HepG2 (cell line): ENCODE measurements around the gene FAM53B. TPM values are rescaled to one million over a fixed set of nuclear protein-coding genes. Genes with fewer than 3 reads are reported as not detected.

Source experiments
- ATAC-seq: fragments of 200-7000 bp; cut with Tn5 transposase; 3 replicates; pipeline ENCODE4 v1.9.1; 2020; ENCODE audit warnings: mild to moderate bottlenecking, moderate library complexity
- BruUV-seq: library from RNA; stranded (reverse); fragments of 400-500 nt; replicated peaks from 2 replicates; lab custom pipeline; 2021; lab: Mats Ljungman, UMichigan
- CTCF ChIA-PET: fragments of 300-600 bp; formaldehyde crosslinking; extraction: SDS; loops from one replicate; lab custom pipeline; 2021; ENCODE audit warnings: low total read pairs, inconsistent platforms, low intra/inter-chr PET ratio; lab: Yijun Ruan, JAX
- POLR2A ChIA-PET: fragments of 350-600 bp; sonication (Branson Sonifier 250); formaldehyde crosslinking; loops from one replicate; lab custom pipeline; 2020; ENCODE audit warnings: antibody characterized with exemption, inconsistent platforms; lab: Yijun Ruan, JAX
- DNase-seq: peaks from one replicate; pipeline ENCODE4 v3.0.0-alpha.2; 2015; ENCODE audit warnings: low spot score
- FAIRE-seq: peaks from 3 replicates; lab custom pipeline; 2011; peaks lifted over from hg19 to GRCh38; lab: Jason Lieb, UNC
- H2AFZ ChIP-seq: one replicate; pipeline ENCODE4 v1.6.1; 2011; ENCODE audit warnings: low read length, inconsistent platforms
- H3K27ac ChIP-seq: fragments of 300-600 bp; 3 replicates; pipeline ENCODE4 v1.8.0; 2011; ENCODE audit warnings: mixed run types, mild to moderate bottlenecking, mixed read lengths, low read length, inconsistent platforms; ENCODE audit not compliant: insufficient read depth; ENCODE audit errors: extremely low read length
- H3K27me3 ChIP-seq, 2 experiments: fragments of 200-600 bp in 1 of 2; 2 replicates in 1 of 2; 3 replicates in 1 of 2; pipeline versions ENCODE4 v1.6.0 to v1.8.0; 2011; ENCODE audit warnings: low read length in 2 of 2, mild to moderate bottlenecking in 2 of 2, moderate library complexity in 2 of 2, inconsistent platforms in 1 of 2; ENCODE audit not compliant: insufficient read depth in 2 of 2, control insufficient read depth in 1 of 2
- H3K36me3 ChIP-seq, 2 experiments: fragments of 200-600 bp in 1 of 2; replicated peaks in 1 of 2; 2 replicates in 1 of 2; 3 replicates in 1 of 2; pipeline versions ENCODE4 v1.5.1 to v1.8.0; 2011; ENCODE audit warnings: low read length in 2 of 2, inconsistent platforms in 1 of 2; ENCODE audit not compliant: insufficient read depth in 2 of 2, control insufficient read depth in 1 of 2
- H3K4me1 ChIP-seq: 2 replicates; pipeline ENCODE4 v1.5.1; 2012; ENCODE audit warnings: low read length, inconsistent platforms; ENCODE audit not compliant: insufficient read depth
- H3K4me2 ChIP-seq: 2 replicates; pipeline ENCODE4 v1.6.0; 2011; ENCODE audit warnings: low read depth, low read length, inconsistent platforms
- H3K4me3 ChIP-seq, 3 experiments: fragments of 200-600 bp in 1 of 3; sonication (generic), shearing (Covaris generic) in 1 of 3; replicated peaks in 1 of 3; 2 replicates each; pipeline ENCODE4 v1.5.1; 2011 to 2016; ENCODE audit warnings: low read length in 3 of 3, inconsistent platforms in 2 of 3, low read depth in 2 of 3, mild to moderate bottlenecking in 2 of 3, control low read depth in 1 of 3, mixed read lengths in 1 of 3; ENCODE audit not compliant: insufficient read depth in 1 of 3
- H3K79me2 ChIP-seq: one replicate; pipeline ENCODE4 v1.6.1; 2011; ENCODE audit warnings: low read length, inconsistent platforms; ENCODE audit not compliant: insufficient read depth
- H3K9ac ChIP-seq: 2 replicates; pipeline ENCODE4 v1.6.0; 2011; ENCODE audit warnings: mild to moderate bottlenecking, low read depth, low read length, inconsistent platforms; ENCODE audit not compliant: insufficient read depth
- H3K9me3 ChIP-seq: 2 replicates; pipeline ENCODE4 v1.5.1; 2012; ENCODE audit warnings: mild to moderate bottlenecking, low read length
- H4K20me1 ChIP-seq: 2 replicates; pipeline ENCODE4 v1.6.0; 2011; ENCODE audit warnings: inconsistent platforms, mild to moderate bottlenecking, low read length, moderate library complexity; ENCODE audit not compliant: insufficient read depth
- CBX2 ChIP-seq, 2 experiments: fragments of 200-600 bp in 1 of 2; sonication (generic); formaldehyde crosslinking in 1 of 2; IDR thresholded peaks; 2 replicates each; pipeline versions ENCODE4 v1.7.0 to v1.8.1; 2018 to 2022; ENCODE audit warnings: low read depth in 2 of 2, low read length in 1 of 2, mild to moderate bottlenecking in 1 of 2, missing genetic modification reagents in 1 of 2
- NONO ChIP-seq, 2 experiments: fragments of 450-650 bp in 1 of 2; sonication (generic) in 1 of 2; formaldehyde crosslinking in 1 of 2; IDR thresholded peaks in 1 of 2; conservative IDR thresholded peaks in 1 of 2; 2 replicates each; pipeline versions ENCODE4 v1.6.1 to v1.8.0; 2017 to 2022; ENCODE audit warnings: mild to moderate bottlenecking in 1 of 2, missing genetic modification reagents in 1 of 2, moderate library complexity in 1 of 2
- PITX1 ChIP-seq: sonication (generic); formaldehyde crosslinking; IDR thresholded peaks from 2 replicates; pipeline ENCODE4 v1.5.1; 2020; ENCODE audit warnings: mild to moderate bottlenecking, missing genetic modification reagents
- SRF ChIP-seq: IDR thresholded peaks from 2 replicates; pipeline ENCODE4 v1.6.1; 2011; ENCODE audit warnings: mild to moderate bottlenecking, low read depth, low read length, moderate library complexity
- STAG1 ChIP-seq: sonication (generic); formaldehyde crosslinking; IDR thresholded peaks from 2 replicates; pipeline ENCODE4 v1.4.0; 2020; ENCODE audit warnings: missing genetic modification reagents
- TIGD3 ChIP-seq: sonication (generic); formaldehyde crosslinking; IDR thresholded peaks from 2 replicates; pipeline ENCODE4 v1.5.1; 2020; ENCODE audit warnings: mild to moderate bottlenecking, missing genetic modification reagents, borderline replicate concordance
- YY1 ChIP-seq: IDR thresholded peaks from 2 replicates; pipeline ENCODE4 v1.6.1; 2011; ENCODE audit warnings: low read length, low read depth, moderate library complexity, mild to moderate bottlenecking; ENCODE audit not compliant: insufficient read depth, insufficient replicate concordance
- ZMYM3 ChIP-seq: sonication (generic); formaldehyde crosslinking; IDR thresholded peaks from 2 replicates; pipeline ENCODE4 v1.5.1; 2020; ENCODE audit warnings: mild to moderate bottlenecking, missing genetic modification reagents
- ZNF432 ChIP-seq: sonication (generic); formaldehyde crosslinking; IDR thresholded peaks from 2 replicates; pipeline ENCODE4 v1.5.0; 2020; ENCODE audit warnings: missing genetic modification reagents, mild to moderate bottlenecking, borderline replicate concordance
- ZNF547 ChIP-seq: sonication (generic); formaldehyde crosslinking; IDR thresholded peaks from 2 replicates; pipeline ENCODE4 v1.5.1; 2020; ENCODE audit warnings: mild to moderate bottlenecking, missing genetic modification reagents
- ZNF672 ChIP-seq: sonication (generic); formaldehyde crosslinking; IDR thresholded peaks from 2 replicates; pipeline ENCODE4 v1.8.1; 2022; ENCODE audit warnings: missing genetic modification reagents
- ZNF768 ChIP-seq: sonication (generic); formaldehyde crosslinking; IDR thresholded peaks from 2 replicates; pipeline ENCODE4 v1.4.0; 2020; ENCODE audit warnings: missing genetic modification reagents
- ZSCAN29 ChIP-seq: sonication (generic); formaldehyde crosslinking; conservative IDR thresholded peaks from 2 replicates; pipeline ENCODE4 v1.4.0; 2020; ENCODE audit warnings: mild to moderate bottlenecking, missing genetic modification reagents
- WGBS: methylation state at CpG from one replicate; pipeline ENCODE4 v1.1.6; 2017; ENCODE audit warnings: low lambda C conversion rate; 5-methylcytosine and 5-hydroxymethylcytosine counted together
- in situ Hi-C: cut with HindIII; loops from 2 replicates; pipeline ENCODE4 v1.10.0; 2017; ENCODE audit warnings: low pct_unique_long_range_greater_than_20kb; ENCODE audit not compliant: extremely low pct_ligation_motif_present
- intact Hi-C: fragments of 100-400 bp; cut with micrococcal nuclease; formaldehyde crosslinking; loops from one replicate; pipeline ENCODE4 v1.10.0; 2022; ENCODE audit not compliant: unreplicated experiment
- polyA plus RNA-seq, 8 experiments: library from polyadenylated mRNA; depleted of rRNA in 3 of 8; stranded (reverse) in 7 of 8; unstranded in 1 of 8; fragments of >200 nt; fragmentation: Illumina TruSeq in 4 of 8; extraction: Trizol in 4 of 8; gene quantifications; 2 replicates each; pipeline versions ENCODE4 v1.2.1 to v1.2.3, GENCODE V29; 2011 to 2016; ENCODE audit warnings: low read depth in 4 of 8, missing spikeins in 1 of 8, mixed read lengths in 1 of 8; ENCODE audit not compliant: insufficient read depth in 1 of 8
- total RNA-seq, 5 experiments: library from RNA; depleted of rRNA; stranded (reverse); fragments of >200 nt; fragmentation: Illumina TruSeq; extraction: Trizol; gene quantifications; 2 replicates each; pipeline ENCODE4 v1.2.3, GENCODE V29; 2016; ENCODE audit warnings: low read depth in 1 of 5
- TF ChIP-seq, protein P1 (sequence below): IDR thresholded peaks from 2 replicates; pipeline ENCODE4 v1.6.1; 2018; ENCODE audit warnings: missing genetic modification reagents, mild to moderate bottlenecking, missing compliant biosample characterization

FAM53B gene
- total and polyA plus RNA-seq, 2 of the 13 experiments (the other 11 are each of a cell fraction or from before 2014, with no cell fraction given) = 6.4 to 19.3 TPM

DNA sequence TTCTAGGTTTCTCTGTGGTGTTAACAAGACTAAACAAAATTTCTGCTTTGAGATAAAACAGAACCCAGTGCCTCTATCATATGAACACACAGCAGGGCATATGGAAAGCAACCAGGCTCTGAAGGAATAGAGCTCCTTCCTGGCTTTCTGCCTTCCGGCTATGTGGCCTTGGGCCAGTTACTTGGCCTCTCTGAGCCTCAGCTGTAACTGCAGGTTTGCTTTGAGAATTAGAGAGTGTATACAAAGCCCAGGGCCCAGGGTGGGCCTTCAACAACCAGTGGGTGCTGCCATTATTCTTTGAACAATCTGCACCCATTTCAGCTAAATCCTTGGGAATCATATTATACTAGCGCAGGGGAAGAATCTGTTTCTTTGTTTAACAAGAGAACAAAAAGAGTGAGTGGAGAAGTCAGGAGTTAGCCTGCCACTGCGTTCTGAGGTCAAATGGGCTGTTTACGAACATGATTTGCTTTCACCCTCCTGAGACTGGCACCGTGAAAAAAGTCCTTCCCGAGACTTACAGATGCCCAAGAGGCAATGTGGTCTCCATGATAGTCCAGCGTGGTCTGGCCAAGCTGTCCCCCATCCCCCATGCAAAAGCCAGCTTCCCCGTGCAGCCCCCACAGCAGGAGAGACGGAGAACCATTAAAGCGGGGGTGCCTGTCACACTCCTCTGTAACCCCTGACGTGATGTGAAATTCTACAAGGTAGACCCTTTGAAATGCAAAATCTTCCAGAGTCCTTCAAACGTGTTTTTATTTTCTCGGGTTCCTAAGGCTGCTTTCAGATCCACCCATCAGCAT lies 4.9 kb downstream of the FAM53B start:
- Histone ChIP-seq H3K4me1 (peaks cover 66% of the 10 kb centered on the region), H3K79me2 (peaks cover 62% of the 10 kb centered on the region), H3K9me3 (no peaks in the 10 kb centered on the region), H3K9ac (no peak overlapping the region), H4K20me1 (peaks cover 15% of the 10 kb centered on the region), H2AFZ (no peak overlapping the region), H3K27me3 (no peaks in the 10 kb centered on the region; a peak in 1 of 5 replicates), H3K36me3 (peaks cover 0 to 1% of the 10 kb centered on the region in 2 experiments; a peak in 2 of 5 replicates), H3K4me2 (0 out of 2 replicates have a peak overlapping the region, but pooled peaks have one; percentile 82), H3K27ac (no peak overlapping the region), H3K4me3 (no peak overlapping the region)
- WGBS = 76% methylated on average over 10 of the region's 13 CpGs
- intact Hi-C loops = no loop called here
- DNase-seq (no peak), ATAC-seq (no peak), FAIRE-seq (no peak)
- BruUV-seq = no TSS peak
- in situ Hi-C loops = no loop called here
- POLR2A ChIA-PET = no interaction called here
- TF ChIP-seq SRF (no peak), ZNF547 (no peak), CBX2 (IDR thresholded peaks at IDR 0.05; ENCODE audit: low read depth, low read length) (no peak), CBX2 (CRISPR knock-in tag; IDR thresholded peaks at IDR 0.05; ENCODE audit: low read depth) (no peak), ZMYM3 (0 out of 2 replicates have a peak, but pooled peaks have one; percentile 41), ZSCAN29 (no peak), ZNF768 (CRISPR knock-in tag) (peak; percentile 84; the same call in 1 of the 2 replicates)
- CTCF ChIA-PET = no interaction called here

- intact Hi-C loops = no loop called here
- ChIA-PET CTCF (no interaction called here), POLR2A (no interaction called here)
- peaks cover 0 to 1% of the 10 kb centered on the region in 2 experiments; a peak in 2 of 5 replicates for H3K36me3 ChIP-seq
- TF ChIP-seq PITX1 (CRISPR knock-in tag) = no peak
- TF ChIP-seq STAG1 (CRISPR knock-in tag) = no peak
- no peak for TF ChIP-seq ZNF672 (CRISPR knock-in tag)
- no peak for TF ChIP-seq TIGD3 (CRISPR knock-in tag)
- TF ChIP-seq ZNF432 (CRISPR knock-in tag) = no peak
- no peak for TF ChIP-seq NONO (IDR thresholded peaks at IDR 0.05)
- no peak for TF ChIP-seq NONO (CRISPR knock-in tag; conservative IDR thresholded peaks at IDR 0.05)
- TF ChIP-seq YY1 = no peak
- TF ChIP-seq, protein P1, sequence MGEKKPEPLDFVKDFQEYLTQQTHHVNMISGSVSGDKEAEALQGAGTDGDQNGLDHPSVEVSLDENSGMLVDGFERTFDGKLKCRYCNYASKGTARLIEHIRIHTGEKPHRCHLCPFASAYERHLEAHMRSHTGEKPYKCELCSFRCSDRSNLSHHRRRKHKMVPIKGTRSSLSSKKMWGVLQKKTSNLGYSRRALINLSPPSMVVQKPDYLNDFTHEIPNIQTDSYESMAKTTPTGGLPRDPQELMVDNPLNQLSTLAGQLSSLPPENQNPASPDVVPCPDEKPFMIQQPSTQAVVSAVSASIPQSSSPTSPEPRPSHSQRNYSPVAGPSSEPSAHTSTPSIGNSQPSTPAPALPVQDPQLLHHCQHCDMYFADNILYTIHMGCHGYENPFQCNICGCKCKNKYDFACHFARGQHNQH (CRISPR knock-in tag) = no peak
- no peak overlapping the region for H3K27ac ChIP-seq
- no peaks in the 10 kb centered on the region for H3K9me3 ChIP-seq
- no peak for ATAC-seq
- no peak overlapping the region for H3K9ac ChIP-seq
- H3K4me3 ChIP-seq = no peak overlapping the region
- H3K4me1 ChIP-seq = peaks cover 66% of the 10 kb centered on the region
- H3K79me2 ChIP-seq = peaks cover 70% of the 10 kb centered on the region
- no peak overlapping the region for H3K4me2 ChIP-seq
- no peak for DNase-seq
- no peaks in the 10 kb centered on the region; a peak in 1 of 5 replicates for H3K27me3 ChIP-seq
- no peak for FAIRE-seq
- no TSS peak for BruUV-seq
- WGBS = 100% methylated on average over 5 of the region's 6 CpGs
- in situ Hi-C loops = no loop called here
- peaks cover 15% of the 10 kb centered on the region for H4K20me1 ChIP-seq
- H2AFZ ChIP-seq = no peak overlapping the region
Observed at GRCh38 chr10:124738441-124738840, 5.7 kb downstream of the FAM53B start.
